Measurements from ENCODE around the gene TEX36.

- no peak for TF ChIP-seq CTCF (IDR thresholded peaks at IDR 0.05)
- no peak for TF ChIP-seq POLR2A (IDR thresholded peaks at IDR 0.05)
Measured at GRCh38 chr10:125727436-125727835, 44.5 kb upstream of the TEX36 start.

Data from body of pancreas (tissue), 4 donors.